K562 (cell line): ENCODE data around the gene TACR2. TPM values are rescaled to one million over a fixed set of nuclear protein-coding genes. Genes with fewer than 3 reads are reported as not detected.

Source experiments
- ATAC-seq: fragments of 200-7000 bp; cut with Tn5 transposase; 3 replicates; pipeline ENCODE4 v1.9.1; 2020; ENCODE audit warnings: moderate library complexity
- BruUV-seq: library from RNA; stranded (reverse); fragments of 400-500 nt; replicated peaks from 2 replicates; lab custom pipeline; 2021; lab: Mats Ljungman, UMichigan
- CTCF ChIA-PET: fragments of 300-600 bp; formaldehyde crosslinking; extraction: SDS; loops from one replicate; lab custom pipeline; 2021; ENCODE audit warnings: low intra/inter-chr PET ratio; lab: Yijun Ruan, JAX
- POLR2A ChIA-PET: fragments of 300-600, 350-650 bp; sonication (Branson Sonifier 250); formaldehyde crosslinking; extraction: SDS; loops from one replicate; lab custom pipeline; 2021; ENCODE audit warnings: antibody characterized with exemption, inconsistent platforms; lab: Yijun Ruan, JAX
- DNase-seq, 4 experiments: peaks; one replicate each; pipeline versions ENCODE4 v3.0.0 to v3.0.0-alpha.2; 2011 to 2018; ENCODE audit warnings: low spot score in 3 of 4, mixed read lengths in 3 of 4; ENCODE audit errors: extremely low read depth in 1 of 4
- FAIRE-seq: peaks from 2 replicates; lab custom pipeline; 2011; peaks lifted over from hg19 to GRCh38; lab: Jason Lieb, UNC
- H2AFZ ChIP-seq: 2 replicates; pipeline ENCODE4 v1.6.0; 2011; ENCODE audit warnings: low read depth, low read length, control low read depth, inconsistent platforms
- H3K27ac ChIP-seq: fragments of 200-600 bp; 3 replicates; pipeline ENCODE4 v1.8.0; 2011; ENCODE audit warnings: low read depth, mild to moderate bottlenecking, control low read depth, inconsistent platforms, low read length, moderate library complexity, mixed read lengths; ENCODE audit errors: extremely low read depth
- H3K27me3 ChIP-seq, 2 experiments: fragments of 300-600 bp in 1 of 2; 2 replicates in 1 of 2; 3 replicates in 1 of 2; pipeline versions ENCODE4 v1.6.0 to v1.8.0; 2011; ENCODE audit warnings: inconsistent platforms in 2 of 2, low read length in 2 of 2, mild to moderate bottlenecking in 1 of 2, mixed read lengths in 1 of 2, moderate library complexity in 1 of 2; ENCODE audit not compliant: control insufficient read depth in 2 of 2, insufficient read depth in 2 of 2
- H3K36me3 ChIP-seq: fragments of 300-600 bp; 3 replicates; pipeline ENCODE4 v1.8.0; 2011; ENCODE audit warnings: mild to moderate bottlenecking, low read length, inconsistent platforms; ENCODE audit not compliant: control insufficient read depth, insufficient read depth
- H3K4me1 ChIP-seq, 2 experiments: fragments of 200-600 bp in 1 of 2; replicated peaks in 1 of 2; 2 replicates in 1 of 2; 3 replicates in 1 of 2; pipeline versions ENCODE4 v1.5.1 to v1.8.0; 2011; ENCODE audit warnings: inconsistent platforms in 2 of 2, low read length in 2 of 2, mild to moderate bottlenecking in 1 of 2, mixed read lengths in 1 of 2, moderate library complexity in 1 of 2; ENCODE audit not compliant: control insufficient read depth in 2 of 2, insufficient read depth in 2 of 2
- H3K4me2 ChIP-seq: 2 replicates; pipeline ENCODE4 v1.6.1; 2011; ENCODE audit warnings: low read length, control low read depth, inconsistent platforms, mixed read lengths; ENCODE audit not compliant: insufficient read depth
- H3K4me3 ChIP-seq: fragments of 200-600 bp; sonication (generic), shearing (Covaris generic); 2 replicates; pipeline ENCODE4 v1.5.1; 2016; ENCODE audit warnings: control low read depth, inconsistent platforms
- H3K79me2 ChIP-seq: fragments of 200-600 bp; 3 replicates; pipeline ENCODE4 v1.8.0; 2011; ENCODE audit warnings: low read length, inconsistent platforms; ENCODE audit not compliant: control insufficient read depth, insufficient read depth
- H3K9ac ChIP-seq, 2 experiments: 2 replicates each; pipeline versions ENCODE4 v1.6.0 to v1.6.1; 2011; ENCODE audit warnings: low read depth in 2 of 2, low read length in 2 of 2, control low read depth in 1 of 2, inconsistent platforms in 1 of 2, mild to moderate bottlenecking in 1 of 2, mixed read lengths in 1 of 2; ENCODE audit not compliant: insufficient read depth in 1 of 2
- H3K9me1 ChIP-seq: one replicate; pipeline ENCODE4 v1.6.0; 2011; ENCODE audit warnings: inconsistent platforms, mild to moderate bottlenecking, low read length, moderate library complexity; ENCODE audit not compliant: control insufficient read depth, insufficient read depth
- H3K9me3 ChIP-seq: replicated peaks from 2 replicates; pipeline ENCODE4 v1.5.1; 2011; ENCODE audit warnings: low read depth, low read length, inconsistent platforms; ENCODE audit not compliant: control insufficient read depth, insufficient read depth
- H4K20me1 ChIP-seq: replicated peaks from 2 replicates; pipeline ENCODE4 v1.6.1; 2011; ENCODE audit warnings: low read length, inconsistent platforms, mixed read lengths; ENCODE audit not compliant: control insufficient read depth, insufficient read depth
- FOSL1 ChIP-seq: fragments of 200-800 bp; sonication (Bioruptor generic); conservative IDR thresholded peaks from 2 replicates; pipeline ENCODE4 v1.6.1; 2016; ENCODE audit warnings: missing genetic modification characterization, missing compliant biosample characterization
- NR4A1 ChIP-seq, 2 experiments: fragments of 250-450 bp in 1 of 2; fragments of 450-650 bp in 1 of 2; sonication (Bioruptor Pico) in 1 of 2; IDR thresholded peaks; 2 replicates each; pipeline versions ENCODE4 v1.4.0 to v1.6.1; 2016 to 2020; ENCODE audit warnings: mild to moderate bottlenecking in 2 of 2, missing compliant biosample characterization in 1 of 2, missing genetic modification characterization in 1 of 2, moderate library complexity in 1 of 2
- ZKSCAN1 ChIP-seq: fragments of 150-350 bp; IDR thresholded peaks from 2 replicates; pipeline ENCODE4 v1.6.1; 2016; ENCODE audit warnings: low read depth, low read length
- WGBS: fragments of 100-300 bp; shearing (Covaris generic); methylation state at CpG from one replicate; pipeline ENCODE4 v1.1.6; 2016; ENCODE audit warnings: low coverage, mixed read lengths; ENCODE audit not compliant: insufficient coverage; ENCODE audit errors: missing lambda C conversion rate; 5-methylcytosine and 5-hydroxymethylcytosine counted together
- in situ Hi-C: fragments of 300-500 bp; cut with MboI; formaldehyde crosslinking; loops from 4 replicates; pipeline ENCODE4 v1.15.0; 2018; ENCODE audit warnings: inconsistent platforms, mixed read lengths
- intact Hi-C: fragments of 100-400 bp; cut with micrococcal nuclease; formaldehyde crosslinking; loops from 2 replicates; pipeline ENCODE4 v1.14.2; 2022
- polyA plus RNA-seq, 8 experiments: library from polyadenylated mRNA; depleted of rRNA in 4 of 8; stranded (reverse) in 5 of 8; unstranded in 3 of 8; fragments of >200 nt; fragmentation: Nextera tagmentation in 2 of 8; fragmentation: Illumina TruSeq in 1 of 8; extraction: Ambion mirVana in 2 of 8; extraction: Trizol in 1 of 8; gene quantifications; 2 replicates each; pipeline versions ENCODE4 v1.2.1 to v1.2.3, GENCODE V29; 2011 to 2014; ENCODE audit warnings: inconsistent platforms in 1 of 8, missing spikeins in 1 of 8
- total RNA-seq, 7 experiments: library from RNA; depleted of rRNA in 6 of 7; stranded (reverse); fragments of >200 nt in 6 of 7; fragmentation: Illumina TruSeq in 2 of 7; extraction: Trizol in 2 of 7; gene quantifications; 2 replicates each; pipeline versions ENCODE4 v1.2.1 to v1.2.3, GENCODE V29; 2011 to 2021; ENCODE audit warnings: low replicate concordance in 1 of 7

The TACR2 gene
- total and polyA plus RNA-seq, 9 of the 15 experiments (the other 6 are each of a cell fraction or from before 2014, with no cell fraction given): not detected

DNA sequence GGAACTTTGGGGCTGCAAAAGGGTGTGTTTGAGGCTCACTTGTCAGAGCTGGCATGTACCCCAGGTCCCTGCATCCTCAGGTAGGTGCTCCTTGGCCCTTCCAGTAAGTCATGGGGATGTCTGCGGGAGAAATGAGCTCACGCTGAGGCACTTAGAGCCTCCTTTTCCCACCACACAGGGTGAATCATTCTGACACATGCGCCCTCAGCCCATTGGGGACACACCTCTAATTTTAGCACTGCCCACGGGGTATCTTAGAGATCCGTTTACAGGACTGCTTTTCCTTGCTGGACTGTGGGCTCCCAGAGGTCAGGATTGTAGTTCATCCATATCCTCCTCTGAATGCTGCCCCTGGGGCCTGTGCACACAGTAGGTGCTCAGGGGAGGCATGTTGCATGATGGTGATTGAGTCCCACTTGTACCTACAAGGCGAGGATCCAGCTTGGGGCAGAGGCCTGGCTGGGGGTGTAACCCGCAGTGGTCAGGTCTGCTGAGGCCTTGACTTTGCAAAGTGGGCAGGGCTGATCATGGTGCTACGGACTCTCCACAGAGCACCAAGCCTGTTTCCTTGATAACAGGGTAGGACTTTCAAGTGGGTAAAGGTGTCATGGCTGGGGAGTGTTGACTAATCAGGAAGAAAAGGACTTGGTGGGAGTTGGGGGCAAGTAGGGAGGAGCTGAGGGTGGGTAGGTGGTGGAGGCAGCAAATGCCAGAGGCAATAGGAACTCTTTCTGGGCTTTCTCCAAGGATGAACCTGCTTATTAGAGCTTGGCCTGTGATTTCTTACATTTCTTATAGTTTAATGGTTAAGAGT, 40.4 kb upstream of the TACR2 start:
- no peaks in the 10 kb centered on the region for H3K9me1 ChIP-seq
- FAIRE-seq (no peak), ATAC-seq (no peak), DNase-seq (no peak)
- H3K9ac ChIP-seq: no peak overlapping the region
- no peaks in the 10 kb centered on the region for H3K36me3 ChIP-seq
- 0 out of 5 replicates have a peak, but pooled peaks cover 0 to 4% of the 10 kb centered on the region in 2 experiments for H3K27me3 ChIP-seq
- H4K20me1 ChIP-seq: no peaks in the 10 kb centered on the region
- CTCF ChIA-PET: no interaction called here
- no peaks in the 10 kb centered on the region for H3K79me2 ChIP-seq
- no peak overlapping the region for H3K27ac ChIP-seq
- H3K4me3 ChIP-seq: no peak overlapping the region
- in situ Hi-C loops: no loop called here
- H3K4me2 ChIP-seq: no peak overlapping the region
- 39% methylated on average over 8 of the region's 8 CpGs for WGBS
- H3K4me1 ChIP-seq: peaks cover 6 to 18% of the 10 kb centered on the region in 2 experiments
- H2AFZ ChIP-seq: no peak overlapping the region
- POLR2A ChIA-PET: interaction anchor here (1.1 kb wide), 1 partner anchor 9 kb away, joined by 4 read pairs; no protein-coding TSS in a partner anchor
- no TSS peak for BruUV-seq
- intact Hi-C loops: no loop called here
- TF ChIP-seq FOSL1 (tag) (0 out of 2 replicates have a peak, but pooled peaks have one; percentile 23), ZKSCAN1 (peak; percentile 91), NR4A1 (CRISPR knock-in tag; IDR thresholded peaks at IDR 0.05) (no peak), NR4A1 (tag; IDR thresholded peaks at IDR 0.05) (no peak)
- TF ChIP-seq, all 486 proteins: peak for 2
- H3K9me3 ChIP-seq: no peaks in the 10 kb centered on the region
